D341Med (cell line): Measurements from ENCODE around the gene GLIPR2.
"Not testable (repeated sequence)": the region's sequence is repeated elsewhere in the genome, so short reads cannot be mapped to it uniquely, and the experiment has no call there.

Source experiments
- DNase-seq: peaks from one replicate; pipeline ENCODE4 v3.0.0; 2012; ENCODE audit warnings: low spot score

The GLIPR2 gene

DNA sequence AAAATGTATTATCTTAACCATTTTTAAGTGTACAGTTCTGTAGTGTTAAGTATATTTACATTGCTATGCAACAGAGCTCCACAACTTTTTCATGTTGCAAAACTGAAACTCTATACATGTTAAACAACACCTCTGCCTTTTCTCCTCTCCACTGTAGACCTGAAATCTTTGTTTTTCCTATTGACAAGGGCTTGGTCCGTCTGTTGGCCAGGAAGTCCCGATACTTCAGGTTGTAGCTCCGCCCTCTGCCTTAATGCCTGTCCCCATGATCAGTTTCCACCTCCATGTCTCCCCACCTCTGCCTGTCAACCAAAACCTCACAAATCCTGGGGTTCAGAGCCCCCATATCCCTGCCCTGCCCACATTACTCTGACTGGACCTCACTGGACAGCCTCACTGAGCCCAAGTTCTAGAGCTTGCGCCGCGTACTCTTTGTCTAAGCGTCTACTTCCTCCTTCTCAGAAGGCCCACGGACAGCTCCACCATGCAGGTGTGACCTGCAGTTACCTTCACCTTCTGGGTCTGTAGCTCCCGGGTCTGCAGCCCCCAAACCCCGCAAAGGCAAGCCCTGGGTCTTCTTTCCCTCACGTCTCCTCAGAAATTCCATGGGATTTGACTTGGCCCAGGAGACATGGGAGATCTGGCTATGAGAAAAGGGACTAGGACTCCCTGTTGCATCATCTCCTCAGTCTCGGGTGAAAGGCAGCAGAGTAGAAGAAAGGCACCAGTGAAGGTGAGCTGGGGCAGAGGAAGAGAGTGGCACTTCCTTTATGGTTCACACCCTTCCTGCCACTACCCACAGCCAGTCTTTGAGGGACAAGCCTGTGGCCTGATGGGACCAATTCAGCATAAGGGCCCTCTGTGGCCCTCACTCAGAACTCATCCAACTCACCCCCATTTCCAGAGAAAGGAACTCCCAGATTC, 8.0 kb downstream of the GLIPR2 start:
- DNase-seq = no peak

DNA sequence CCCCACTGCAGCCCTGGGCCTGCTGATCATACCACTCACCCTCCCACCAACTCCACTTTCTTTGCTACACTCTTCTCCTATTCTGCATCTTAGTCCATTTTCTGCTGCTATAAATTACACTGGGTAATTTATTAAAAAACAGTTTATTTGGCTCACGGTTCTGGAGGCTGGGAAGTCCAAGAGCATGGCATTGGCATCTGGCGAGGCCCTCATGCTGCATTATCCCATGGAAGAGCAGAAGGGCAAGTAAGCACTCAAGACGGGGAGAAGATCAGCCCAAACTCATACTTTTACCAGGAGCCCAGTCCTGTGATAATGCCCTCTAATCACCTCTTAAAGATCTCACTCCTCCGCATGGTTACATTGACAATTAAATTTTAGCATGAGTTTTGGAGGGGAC, 9.4 kb downstream of the GLIPR2 start:
- no peak for DNase-seq

- DNase-seq = no peak
These were observed 10.1 kb downstream of the GLIPR2 start for GRCh38 chr9:36146651-36147050.

GRCh38 chr9:36147441-36148175, 11.1 kb downstream of the GLIPR2 start:
- DNase-seq = no peak

GRCh38 chr9:36148311-36149051, 11.9 kb downstream of the GLIPR2 start:
- DNase-seq = no peak

DNA sequence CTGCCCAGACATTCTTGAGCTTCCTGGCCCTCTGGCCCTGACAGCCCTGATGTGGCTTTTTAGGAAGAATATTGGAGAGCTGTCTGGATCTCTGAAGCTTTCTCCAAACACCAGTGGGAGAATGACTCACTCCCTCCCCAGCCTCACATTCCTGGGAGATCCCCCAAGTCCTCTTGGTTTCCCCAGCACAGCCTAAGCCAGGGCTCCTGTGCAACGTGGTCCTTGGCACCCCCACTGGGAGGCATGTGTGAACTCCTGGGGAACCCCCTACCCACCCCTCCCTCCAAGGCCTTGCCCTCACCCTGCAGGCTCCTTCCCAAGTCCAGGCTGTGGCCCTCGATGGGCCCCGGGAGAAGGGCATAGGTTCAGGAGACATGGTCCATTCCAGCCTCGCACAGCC, 12.7 kb downstream of the GLIPR2 start:
- DNase-seq = no peak

GRCh38 chr9:36150574-36151315, 14.2 kb downstream of the GLIPR2 start:
- DNase-seq = no peak

- DNase-seq = no peak
These were observed 15.0 kb downstream of the GLIPR2 start for GRCh38 chr9:36151316-36152210.

DNA sequence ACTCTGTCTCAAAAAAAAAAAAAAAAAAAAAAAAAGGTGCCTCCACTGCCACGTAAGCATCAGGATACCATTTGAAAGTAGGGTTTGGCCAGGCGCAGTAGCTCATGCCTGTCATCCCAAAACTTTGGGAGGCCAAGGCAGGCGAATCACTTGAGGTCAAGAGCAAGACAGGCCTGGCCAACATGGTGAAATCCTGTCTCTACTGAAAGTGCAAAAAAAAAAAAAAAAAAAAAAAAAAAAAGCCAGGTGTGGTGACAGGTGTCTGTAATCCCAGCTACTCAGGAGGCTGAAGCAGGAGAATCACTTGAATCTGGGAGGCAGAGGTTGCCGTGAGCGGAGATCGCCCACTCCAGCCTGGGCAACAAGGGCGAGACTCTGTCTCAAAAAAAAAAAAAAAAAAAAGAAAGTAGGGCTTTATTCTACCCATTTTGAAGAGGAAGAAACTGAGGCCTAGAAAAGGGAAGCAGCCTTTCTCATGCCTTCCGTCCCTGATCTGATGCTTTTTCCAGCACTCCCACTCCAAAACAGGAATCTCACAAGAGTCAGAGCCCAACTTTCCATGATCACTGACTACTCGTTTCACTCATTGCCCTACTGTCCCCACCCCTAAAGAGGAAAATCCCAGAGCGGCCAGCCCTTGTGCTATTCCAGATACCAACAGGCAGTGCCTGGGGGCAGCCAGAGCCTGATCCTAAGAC, 16.4 kb downstream of the GLIPR2 start:
- no peak for DNase-seq

DNA sequence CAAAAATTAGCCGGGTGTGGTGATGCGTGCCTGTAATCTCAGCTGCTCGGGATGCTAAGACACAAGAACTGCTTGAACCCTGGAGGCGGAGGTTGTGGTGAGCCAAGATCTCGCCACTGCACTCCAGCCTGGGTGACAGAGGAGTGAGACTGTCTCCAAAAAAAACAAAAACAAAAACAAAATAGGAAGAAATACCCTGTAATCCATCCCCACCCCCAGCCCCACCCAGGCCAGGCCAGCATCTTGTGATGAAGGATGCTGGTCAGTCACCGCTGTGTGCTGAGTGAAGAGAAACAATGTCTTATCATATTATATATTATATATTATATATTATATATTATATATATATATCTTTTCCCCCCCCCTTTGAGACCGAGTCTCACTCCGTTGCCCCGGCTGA, 17.2 kb downstream of the GLIPR2 start:
- no peak for DNase-seq

GRCh38 chr9:36154331-36154952, 17.9 kb downstream of the GLIPR2 start:
- no peak for DNase-seq

DNA sequence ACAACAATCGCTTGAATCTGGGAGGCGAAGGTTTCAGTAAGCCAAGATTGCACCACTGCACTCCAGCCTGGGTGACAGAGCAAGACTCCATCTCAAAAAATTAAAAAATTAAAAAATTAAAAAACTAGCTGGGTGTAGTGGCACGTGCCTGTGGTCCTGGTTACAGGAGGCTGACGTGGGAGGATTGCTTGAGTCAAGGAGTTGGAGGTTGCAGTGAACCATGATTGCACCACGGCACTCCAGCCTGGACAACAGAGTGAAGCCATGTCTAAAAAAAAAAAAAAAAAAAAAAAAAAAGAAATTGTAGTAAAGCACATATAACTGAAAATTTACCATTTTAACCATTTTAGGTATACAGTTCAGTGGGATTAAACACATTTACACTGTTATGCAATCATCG, 19.6 kb downstream of the GLIPR2 start:
- DNase-seq = no peak

GRCh38 chr9:36158122-36158521, 21.6 kb downstream of the GLIPR2 start:
- DNase-seq = no peak

DNA sequence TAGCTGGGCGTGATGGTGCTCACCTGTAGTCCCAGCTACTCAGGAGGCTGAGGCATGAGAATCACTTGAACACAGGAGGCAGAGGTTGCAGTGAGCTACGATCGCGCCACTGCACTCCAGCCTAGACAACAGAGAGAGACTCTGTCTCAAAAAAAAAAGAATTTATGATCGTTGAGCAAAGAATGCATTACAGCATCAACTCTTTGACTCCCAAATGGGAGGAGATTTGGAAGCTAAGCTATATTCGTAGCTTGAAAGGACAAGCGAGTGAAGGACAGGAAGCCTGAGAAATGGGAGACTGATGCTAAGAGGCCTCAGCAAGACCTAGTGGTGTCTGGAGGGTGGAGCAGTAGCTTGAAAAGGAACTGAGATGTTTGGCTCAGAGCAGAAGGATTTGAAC, 22.4 kb downstream of the GLIPR2 start:
- no peak for DNase-seq

DNA sequence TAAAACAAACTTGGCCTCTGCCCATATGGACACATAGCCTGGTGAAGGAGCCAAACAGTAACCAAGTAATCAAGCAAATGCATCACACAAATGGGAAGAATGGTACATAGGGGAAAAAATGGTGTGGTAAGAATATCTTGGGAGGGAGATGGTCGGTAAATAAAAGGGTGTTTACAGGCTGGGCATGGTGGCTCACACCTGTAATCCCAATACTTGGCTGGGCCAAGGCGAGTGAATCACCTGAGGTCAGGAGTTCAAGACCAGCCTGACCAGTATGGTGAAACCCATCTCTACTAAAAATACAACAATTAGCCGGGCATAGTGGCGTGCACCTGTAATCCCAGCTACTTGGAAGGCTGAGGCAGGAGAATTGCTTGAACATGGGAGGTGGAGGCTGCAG, 23.0 kb downstream of the GLIPR2 start:
- not testable (repeated sequence) for DNase-seq

GRCh38 chr9:36160126-36160525, 23.6 kb downstream of the GLIPR2 start:
- DNase-seq = not testable (repeated sequence)

GRCh38 chr9:36161187-36161586, 24.7 kb downstream of the GLIPR2 start:
- no peak for DNase-seq

GRCh38 chr9:36162211-36162738, 25.7 kb downstream of the GLIPR2 start:
- no peak for DNase-seq

- DNase-seq = peak; percentile 36
These were observed 26.7 kb downstream of the GLIPR2 start for GRCh38 chr9:36163049-36163785.
